ENCODE data around the gene C1orf159. TPM values are rescaled to one million over a fixed set of nuclear protein-coding genes. Genes with fewer than 3 reads are reported as not detected.

The C1orf159 gene
- total and polyA plus RNA-seq, 9 of the 15 experiments (the other 6 are each of a cell fraction or from before 2014, with no cell fraction given) = 0.28 to 54.9 (median 10.6) TPM

GRCh38 chr1:1069056-1069710 lies 46.7 kb downstream of the C1orf159 start (continued):
- TF ChIP-seq, protein P1, sequence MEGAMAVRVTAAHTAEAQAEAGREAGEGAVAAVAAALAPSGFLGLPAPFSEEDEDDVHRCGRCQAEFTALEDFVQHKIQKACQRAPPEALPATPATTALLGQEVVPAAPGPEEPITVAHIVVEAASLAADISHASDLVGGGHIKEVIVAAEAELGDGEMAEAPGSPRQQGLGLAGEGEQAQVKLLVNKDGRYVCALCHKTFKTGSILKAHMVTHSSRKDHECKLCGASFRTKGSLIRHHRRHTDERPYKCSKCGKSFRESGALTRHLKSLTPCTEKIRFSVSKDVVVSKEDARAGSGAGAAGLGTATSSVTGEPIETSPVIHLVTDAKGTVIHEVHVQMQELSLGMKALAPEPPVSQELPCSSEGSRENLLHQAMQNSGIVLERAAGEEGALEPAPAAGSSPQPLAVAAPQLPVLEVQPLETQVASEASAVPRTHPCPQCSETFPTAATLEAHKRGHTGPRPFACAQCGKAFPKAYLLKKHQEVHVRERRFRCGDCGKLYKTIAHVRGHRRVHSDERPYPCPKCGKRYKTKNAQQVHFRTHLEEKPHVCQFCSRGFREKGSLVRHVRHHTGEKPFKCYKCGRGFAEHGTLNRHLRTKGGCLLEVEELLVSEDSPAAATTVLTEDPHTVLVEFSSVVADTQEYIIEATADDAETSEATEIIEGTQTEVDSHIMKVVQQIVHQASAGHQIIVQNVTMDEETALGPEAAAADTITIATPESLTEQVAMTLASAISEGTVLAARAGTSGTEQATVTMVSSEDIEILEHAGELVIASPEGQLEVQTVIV (CRISPR knock-in tag; IDR thresholded peaks at IDR 0.05; ENCODE audit: borderline replicate concordance) = no peak
- TF ChIP-seq, protein P2, sequence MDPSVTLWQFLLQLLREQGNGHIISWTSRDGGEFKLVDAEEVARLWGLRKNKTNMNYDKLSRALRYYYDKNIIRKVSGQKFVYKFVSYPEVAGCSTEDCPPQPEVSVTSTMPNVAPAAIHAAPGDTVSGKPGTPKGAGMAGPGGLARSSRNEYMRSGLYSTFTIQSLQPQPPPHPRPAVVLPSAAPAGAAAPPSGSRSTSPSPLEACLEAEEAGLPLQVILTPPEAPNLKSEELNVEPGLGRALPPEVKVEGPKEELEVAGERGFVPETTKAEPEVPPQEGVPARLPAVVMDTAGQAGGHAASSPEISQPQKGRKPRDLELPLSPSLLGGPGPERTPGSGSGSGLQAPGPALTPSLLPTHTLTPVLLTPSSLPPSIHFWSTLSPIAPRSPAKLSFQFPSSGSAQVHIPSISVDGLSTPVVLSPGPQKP (CRISPR knock-in tag; IDR thresholded peaks at IDR 0.05) = no peak
- TF ChIP-seq MNT (conservative IDR thresholded peaks at IDR 0.05) (peak; percentile 59 to 79; a peak in 2 of 4 replicates), ZNF583 (CRISPR knock-in tag; IDR thresholded peaks at IDR 0.05) (0 out of 2 replicates have a peak, but pooled peaks have one; percentile 18), ZNF263 (CRISPR knock-in tag; IDR thresholded peaks at IDR 0.05; ENCODE audit: borderline replicate concordance) (no peak), HSF4 (CRISPR knock-in tag; IDR thresholded peaks at IDR 0.05; ENCODE audit: borderline replicate concordance) (no peak), ZNF668 (CRISPR knock-in tag; IDR thresholded peaks at IDR 0.05) (no peak), STAT5B (CRISPR knock-in tag; IDR thresholded peaks at IDR 0.05) (no peak), VEZF1 (CRISPR knock-in tag; IDR thresholded peaks at IDR 0.05) (peak; percentile 82), EP300 (IDR thresholded peaks at IDR 0.05; ENCODE audit: low read length) (no peak), FIP1L1 (IDR thresholded peaks at IDR 0.05; ENCODE audit: low read depth, low read length, poor library complexity, severe bottlenecking) (no peak), ZFP36 (IDR thresholded peaks at IDR 0.05; ENCODE audit: low read depth, low read length, partially characterized antibody) (no peak), HDGF (IDR thresholded peaks at IDR 0.05) (no peak), CBX8 (IDR thresholded peaks at IDR 0.05; ENCODE audit: borderline replicate concordance, extremely low read depth, low read depth, low read length, poor library complexity, severe bottlenecking) (no peak), TAF1 (IDR thresholded peaks at IDR 0.05; ENCODE audit: control insufficient read depth, extremely low read depth, insufficient read depth, low read length, severe bottlenecking) (peak; percentile 32)
- TF ChIP-seq, protein P3, sequence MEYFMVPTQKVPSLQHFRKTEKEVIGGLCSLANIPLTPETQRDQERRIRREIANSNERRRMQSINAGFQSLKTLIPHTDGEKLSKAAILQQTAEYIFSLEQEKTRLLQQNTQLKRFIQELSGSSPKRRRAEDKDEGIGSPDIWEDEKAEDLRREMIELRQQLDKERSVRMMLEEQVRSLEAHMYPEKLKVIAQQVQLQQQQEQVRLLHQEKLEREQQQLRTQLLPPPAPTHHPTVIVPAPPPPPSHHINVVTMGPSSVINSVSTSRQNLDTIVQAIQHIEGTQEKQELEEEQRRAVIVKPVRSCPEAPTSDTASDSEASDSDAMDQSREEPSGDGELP (CRISPR knock-in tag; IDR thresholded peaks at IDR 0.05; ENCODE audit: borderline replicate concordance) = peak; percentile 93
- TF ChIP-seq, protein P4, sequence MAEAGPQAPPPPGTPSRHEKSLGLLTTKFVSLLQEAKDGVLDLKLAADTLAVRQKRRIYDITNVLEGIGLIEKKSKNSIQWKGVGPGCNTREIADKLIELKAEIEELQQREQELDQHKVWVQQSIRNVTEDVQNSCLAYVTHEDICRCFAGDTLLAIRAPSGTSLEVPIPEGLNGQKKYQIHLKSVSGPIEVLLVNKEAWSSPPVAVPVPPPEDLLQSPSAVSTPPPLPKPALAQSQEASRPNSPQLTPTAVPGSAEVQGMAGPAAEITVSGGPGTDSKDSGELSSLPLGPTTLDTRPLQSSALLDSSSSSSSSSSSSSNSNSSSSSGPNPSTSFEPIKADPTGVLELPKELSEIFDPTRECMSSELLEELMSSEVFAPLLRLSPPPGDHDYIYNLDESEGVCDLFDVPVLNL (CRISPR knock-in tag; IDR thresholded peaks at IDR 0.05; ENCODE audit: low read depth) = peak; percentile 82
